Measurements from ENCODE around the gene FAM3A.

Gene FAM3A

GRCh38 chrX:154464806-154465365, 51.1 kb downstream of the FAM3A start:
- Histone ChIP-seq H3K4me2 (ENCODE audit: low read depth, low read length) (no peak overlapping the region), H3F3A (ENCODE audit: insufficient read depth, low read length) (no peaks in the 10 kb centered on the region), H3K79me2 (ENCODE audit: low read length) (peaks cover 3% of the 10 kb centered on the region; the same call in 1 of the 2 replicates), H3K9me3 (replicated peaks; ENCODE audit: insufficient read depth, low read length) (no peaks in the 10 kb centered on the region), H3K27me3 (replicated peaks; ENCODE audit: insufficient read depth, low read length) (no peaks in the 10 kb centered on the region), H3K27ac (ENCODE audit: low read length) (no peak overlapping the region), H3K9ac (ENCODE audit: low read length) (no peak overlapping the region), H3K36me3 (replicated peaks; ENCODE audit: insufficient read depth, low read length) (no peaks in the 10 kb centered on the region), H3K4me1 (ENCODE audit: low read length) (no peaks in the 10 kb centered on the region), H2AFZ (ENCODE audit: low read length) (no peak overlapping the region), H3K9me2 (replicated peaks; ENCODE audit: insufficient read depth, low read length) (no peaks in the 10 kb centered on the region), H3K4me3 (ENCODE audit: low read length) (no peak overlapping the region), H4K20me1 (ENCODE audit: insufficient read depth, low read length) (no peaks in the 10 kb centered on the region)
- DNase-seq: no peak
- TF ChIP-seq CTCF (IDR thresholded peaks at IDR 0.05; ENCODE audit: low read length): no peak
- TF ChIP-seq EZH2 (optimal IDR thresholded peaks at IDR 0.05; ENCODE audit: low read depth, low read length): no peak
- TF ChIP-seq EZH2phosphoT487 (IDR thresholded peaks at IDR 0.05; ENCODE audit: low read length): no peak

- H3K9me3 ChIP-seq (replicated peaks; ENCODE audit: insufficient read depth, low read length): no peaks in the 10 kb centered on the region
- H3K79me2 ChIP-seq (ENCODE audit: low read length): peaks cover 4% of the 10 kb centered on the region; the same call in 1 of the 2 replicates
- no peaks in the 10 kb centered on the region for H3K4me1 ChIP-seq (ENCODE audit: low read length)
- no peak overlapping the region for H3K4me3 ChIP-seq (ENCODE audit: low read length)
- DNase-seq: no peak
- H3K4me2 ChIP-seq (ENCODE audit: low read depth, low read length): no peak overlapping the region
- no peaks in the 10 kb centered on the region for H3K36me3 ChIP-seq (replicated peaks; ENCODE audit: insufficient read depth, low read length)
- no peaks in the 10 kb centered on the region for H4K20me1 ChIP-seq (ENCODE audit: insufficient read depth, low read length)
- no peak overlapping the region for H2AFZ ChIP-seq (ENCODE audit: low read length)
- no peak overlapping the region for H3K9ac ChIP-seq (ENCODE audit: low read length)
- no peaks in the 10 kb centered on the region for H3K9me2 ChIP-seq (replicated peaks; ENCODE audit: insufficient read depth, low read length)
- H3K27ac ChIP-seq (ENCODE audit: low read length): no peak overlapping the region
- H3K27me3 ChIP-seq (replicated peaks; ENCODE audit: insufficient read depth, low read length): no peaks in the 10 kb centered on the region
- TF ChIP-seq EZH2phosphoT487 (IDR thresholded peaks at IDR 0.05; ENCODE audit: low read length): no peak
- TF ChIP-seq CTCF (IDR thresholded peaks at IDR 0.05; ENCODE audit: low read length): no peak
- TF ChIP-seq EZH2 (optimal IDR thresholded peaks at IDR 0.05; ENCODE audit: low read depth, low read length): no peak
- H3F3A ChIP-seq (ENCODE audit: insufficient read depth, low read length): no peaks in the 10 kb centered on the region
These were observed 52.3 kb downstream of the FAM3A start for GRCh38 chrX:154463611-154464220.

GRCh38 chrX:154462396-154462795, 53.6 kb downstream of the FAM3A start:
- Histone ChIP-seq H3K79me2 (ENCODE audit: low read length) (peaks cover 5% of the 10 kb centered on the region; the same call in 1 of the 2 replicates), H3K9me3 (replicated peaks; ENCODE audit: insufficient read depth, low read length) (no peaks in the 10 kb centered on the region), H3K27ac (ENCODE audit: low read length) (no peak overlapping the region), H3F3A (ENCODE audit: insufficient read depth, low read length) (no peaks in the 10 kb centered on the region), H3K9ac (ENCODE audit: low read length) (no peak overlapping the region), H3K4me1 (ENCODE audit: low read length) (no peaks in the 10 kb centered on the region), H3K36me3 (replicated peaks; ENCODE audit: insufficient read depth, low read length) (no peaks in the 10 kb centered on the region), H3K27me3 (replicated peaks; ENCODE audit: insufficient read depth, low read length) (no peaks in the 10 kb centered on the region), H3K9me2 (replicated peaks; ENCODE audit: insufficient read depth, low read length) (no peaks in the 10 kb centered on the region), H4K20me1 (ENCODE audit: insufficient read depth, low read length) (no peaks in the 10 kb centered on the region), H3K4me3 (ENCODE audit: low read length) (no peak overlapping the region), H3K4me2 (ENCODE audit: low read depth, low read length) (no peak overlapping the region), H2AFZ (ENCODE audit: low read length) (no peak overlapping the region)
- DNase-seq: no peak
- TF ChIP-seq CTCF (IDR thresholded peaks at IDR 0.05; ENCODE audit: low read length): no peak
- no peak for TF ChIP-seq EZH2 (optimal IDR thresholded peaks at IDR 0.05; ENCODE audit: low read depth, low read length)
- TF ChIP-seq EZH2phosphoT487 (IDR thresholded peaks at IDR 0.05; ENCODE audit: low read length): no peak

All from MM.1S (cell line).